Glomerular visceral epithelial cell (primary cell): ENCODE results near the gene PMEL.

Experiments used
- DNase-seq: peaks from one replicate; pipeline ENCODE4 v3.0.0-alpha.2; 2016; ENCODE audit errors: extremely low spot score

Gene PMEL

DNA sequence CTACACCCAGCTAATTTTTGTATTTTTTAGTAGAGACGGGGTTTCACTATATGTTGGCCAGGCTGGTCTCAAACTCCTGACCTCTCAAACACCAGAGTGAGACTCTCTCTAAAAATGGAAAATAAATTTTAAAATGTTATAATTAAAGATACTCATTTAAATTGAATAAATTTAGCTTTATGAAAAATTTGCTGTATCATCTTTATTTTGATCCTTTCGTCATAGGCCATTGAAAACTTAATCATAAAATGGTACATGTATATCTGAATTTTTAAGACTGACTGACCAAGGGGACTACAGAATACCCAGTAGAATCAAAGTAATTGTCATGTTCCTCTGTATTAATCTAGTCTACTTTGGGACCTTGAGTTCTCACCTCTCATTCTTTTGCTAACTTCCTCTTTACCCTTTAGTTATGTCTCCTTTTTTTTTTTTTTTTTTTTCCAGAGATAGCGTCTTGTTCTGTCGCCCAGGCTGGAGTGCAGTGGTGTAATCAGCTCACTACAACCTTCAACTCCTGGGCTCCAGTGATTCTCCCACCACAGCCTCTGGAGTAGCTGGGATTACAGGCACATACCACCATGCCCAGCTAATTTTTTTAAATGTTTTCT lies 17.5 kb upstream of the PMEL start:
- DNase-seq, result no peak

DNA sequence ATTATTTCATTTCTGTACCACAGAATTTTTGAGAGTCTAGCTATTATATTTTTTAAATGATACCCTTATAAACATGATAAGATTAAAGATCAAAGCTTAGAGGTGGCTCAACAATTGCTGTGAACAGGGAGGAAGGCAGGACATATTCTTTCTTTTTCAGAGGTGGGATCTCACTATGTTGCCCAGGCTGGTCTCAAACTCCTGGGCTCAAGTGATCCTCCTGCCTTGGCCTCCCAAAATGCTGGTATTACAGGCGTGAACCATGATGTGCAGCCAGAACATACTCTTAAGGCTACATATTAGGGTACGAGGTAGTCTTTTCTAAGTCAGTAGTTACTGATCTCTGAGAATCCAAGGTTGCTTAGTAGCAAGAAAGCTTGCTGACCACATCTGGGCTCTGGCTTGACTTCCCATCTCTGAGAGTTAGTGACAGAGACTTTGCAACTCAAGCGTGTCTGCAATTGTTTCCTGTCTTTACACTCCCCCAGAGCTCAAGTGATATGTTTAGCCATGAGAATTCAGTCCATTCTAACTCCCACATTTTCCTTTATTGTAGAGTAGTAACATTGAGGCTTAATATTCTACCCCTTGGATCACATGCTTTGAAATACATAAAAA lies 16.6 kb upstream of the PMEL start:
- peak; percentile 57 for DNase-seq

DNA sequence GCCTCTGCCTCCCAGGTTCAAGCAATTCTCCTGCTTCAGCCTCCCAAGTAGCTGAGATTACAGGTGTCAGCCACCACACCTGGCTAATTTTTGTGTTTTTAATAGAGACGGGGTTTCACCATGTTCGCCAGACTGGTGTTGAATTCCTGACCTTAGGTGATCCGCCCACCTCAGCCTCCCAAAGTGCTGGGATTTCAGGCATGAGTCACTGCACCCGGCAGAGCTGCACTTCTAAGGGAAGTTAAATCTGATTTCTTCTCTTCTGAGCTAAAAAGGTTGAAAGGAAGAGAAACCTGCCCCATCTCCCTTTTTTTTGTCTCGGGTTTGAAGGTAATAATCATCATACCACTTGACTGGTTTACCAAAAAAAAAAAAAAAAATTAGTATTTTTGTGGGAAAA lies 16.0 kb upstream of the PMEL start:
- peak; percentile 24 for DNase-seq

DNA sequence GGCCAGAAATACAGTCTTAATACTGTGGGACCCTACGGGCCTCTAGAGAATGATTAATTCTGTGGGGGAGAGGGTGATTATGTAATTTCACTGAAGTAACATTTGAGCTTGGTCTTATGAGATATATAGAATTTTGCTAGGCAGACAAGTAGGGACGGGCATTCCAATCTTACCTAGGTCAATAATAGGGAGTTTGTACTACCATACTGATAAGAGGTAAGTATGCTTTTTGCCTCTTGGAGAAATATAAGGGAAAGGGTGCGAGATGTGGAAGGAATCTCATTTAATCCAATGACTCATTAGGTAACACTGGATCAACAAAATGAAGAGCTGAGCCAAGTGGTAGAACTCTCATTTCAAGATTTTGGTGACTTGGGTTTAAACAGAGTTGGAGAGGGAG lies 13.2 kb upstream of the PMEL start:
- no peak for DNase-seq

DNA sequence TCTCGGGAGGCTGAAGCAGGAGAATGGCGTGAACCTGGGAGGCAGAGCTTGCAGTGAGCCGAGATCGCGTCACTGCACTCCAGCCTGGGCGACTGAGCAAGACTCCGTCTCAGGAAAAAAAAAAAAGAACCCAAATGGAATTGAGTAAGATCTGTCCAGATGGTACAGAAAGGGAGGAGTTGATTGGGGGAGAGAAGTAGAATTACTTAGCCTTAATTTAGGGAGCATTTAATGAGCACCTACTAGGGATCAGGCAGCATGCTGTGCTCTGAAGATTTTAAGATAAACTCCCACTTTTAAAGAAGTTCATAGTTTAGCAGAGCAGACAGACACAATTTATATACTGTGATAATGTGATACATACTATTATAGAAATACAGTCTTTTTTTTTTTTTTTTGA lies 12.6 kb upstream of the PMEL start:
- DNase-seq, result no peak

DNA sequence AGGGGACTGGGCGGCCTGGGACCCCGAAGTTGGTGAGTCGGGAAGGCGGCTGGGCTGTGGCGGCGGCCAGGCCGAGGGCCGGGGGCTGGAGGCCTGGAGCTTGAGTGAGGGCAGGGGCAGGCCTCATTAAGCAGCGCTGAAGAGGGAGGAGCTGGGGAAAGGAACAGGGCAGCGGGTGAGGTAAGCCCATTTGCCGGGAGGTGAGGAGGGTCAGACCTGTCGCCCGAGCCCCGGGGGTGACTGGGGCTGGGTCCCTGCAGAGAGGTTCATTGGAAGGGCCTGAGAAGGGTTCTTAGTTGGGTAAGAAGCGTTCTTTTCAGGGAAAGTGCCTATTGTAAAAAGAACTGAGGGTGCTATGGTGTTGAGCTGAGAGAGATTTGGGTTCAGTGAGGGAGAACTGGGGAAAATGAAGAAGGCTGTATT lies 8.5 kb upstream of the PMEL start:
- DNase-seq, result peak; percentile 60

DNA sequence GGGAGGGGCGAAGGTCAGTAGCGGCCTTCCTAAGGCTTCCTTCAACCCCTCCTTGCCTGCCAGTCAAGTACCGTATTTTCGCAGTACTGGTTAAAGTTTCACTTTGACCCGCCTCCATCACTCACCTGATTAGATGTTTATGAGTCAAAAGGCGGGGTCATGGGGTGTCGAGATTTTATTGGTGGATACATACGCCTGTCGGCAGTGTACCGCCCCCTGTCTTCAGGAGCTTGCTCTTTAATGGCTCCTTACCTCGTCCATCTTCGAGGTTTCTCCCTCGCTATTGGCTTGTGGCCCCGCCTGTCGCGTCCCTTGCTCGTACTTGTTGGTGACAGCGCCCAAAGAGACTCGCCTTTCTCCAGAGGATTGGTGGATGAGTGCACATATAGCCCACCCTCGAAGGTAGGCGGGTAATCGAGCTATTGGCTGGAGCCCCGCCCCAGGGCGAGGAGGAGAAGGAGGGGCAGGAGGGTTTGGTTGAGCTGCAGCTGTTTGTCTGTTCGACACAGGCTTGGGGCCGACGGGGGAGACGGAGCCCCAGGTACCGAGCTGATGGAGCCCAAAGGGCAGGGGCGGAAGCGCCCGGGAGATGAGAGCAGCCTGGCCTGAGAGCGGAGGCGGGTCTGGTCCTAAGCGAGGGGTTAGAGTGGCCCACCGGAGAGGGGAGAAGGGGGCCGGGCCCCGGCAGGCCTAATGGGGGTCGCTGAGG lies 7.9 kb upstream of the PMEL start, which contains the start of gene RAB5B:
Gene RAB5B (plus strand): TSS at position 480 of the 709 bp plus-strand sequence. CDS start 12,883 bp downstream, outside the sequence.
- DNase-seq, result peak; percentile 100

DNA sequence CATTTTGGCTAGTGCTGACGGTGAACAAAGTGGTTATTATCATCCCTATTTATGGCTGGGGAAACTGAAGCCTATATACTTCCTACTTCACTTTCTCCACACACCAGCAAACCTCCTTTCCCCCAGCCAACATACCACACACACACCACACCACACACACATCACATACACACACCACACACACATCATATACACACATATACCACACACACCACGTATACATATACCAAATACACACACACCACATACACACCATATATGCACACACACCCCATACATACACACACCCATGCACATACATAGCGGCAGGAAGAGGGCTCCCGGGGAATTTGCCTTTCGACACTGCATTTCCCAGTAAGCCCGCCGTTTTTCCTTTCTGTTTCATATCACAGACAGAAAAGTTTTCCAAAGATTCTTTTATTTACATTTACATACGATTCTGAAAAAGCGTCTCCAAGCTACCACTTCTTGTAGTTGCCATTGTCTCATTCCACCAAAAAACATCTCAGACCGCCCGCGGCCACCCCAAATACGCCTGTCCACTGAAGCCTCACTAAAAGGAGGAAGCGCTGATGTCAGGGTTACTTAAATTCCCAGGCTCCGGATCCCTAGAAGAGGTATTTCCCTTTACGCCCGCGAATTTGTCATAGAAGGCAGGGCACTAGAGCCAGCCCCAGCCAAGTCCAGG lies 7.2 kb upstream of the PMEL start:
- no peak for DNase-seq

DNA sequence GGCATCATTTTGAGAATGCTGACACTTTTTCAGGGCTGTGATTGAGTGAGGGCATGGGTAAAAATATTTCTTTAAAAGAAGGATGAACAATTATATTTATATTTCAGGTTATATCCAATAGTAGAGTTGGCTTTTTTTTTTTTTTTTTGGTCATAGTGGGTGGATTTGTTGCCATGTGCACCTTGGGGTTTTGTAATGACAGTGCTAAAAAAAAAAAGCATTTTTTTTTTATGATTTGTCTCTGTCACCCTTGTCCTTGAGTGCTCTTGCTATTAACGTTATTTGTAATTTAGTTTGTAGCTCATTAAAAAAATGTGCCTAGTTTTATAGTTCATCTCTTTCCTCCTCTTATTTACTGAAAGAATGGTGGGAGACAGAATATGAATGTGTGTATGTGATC lies 6.6 kb upstream of the PMEL start:
- no peak for DNase-seq

DNA sequence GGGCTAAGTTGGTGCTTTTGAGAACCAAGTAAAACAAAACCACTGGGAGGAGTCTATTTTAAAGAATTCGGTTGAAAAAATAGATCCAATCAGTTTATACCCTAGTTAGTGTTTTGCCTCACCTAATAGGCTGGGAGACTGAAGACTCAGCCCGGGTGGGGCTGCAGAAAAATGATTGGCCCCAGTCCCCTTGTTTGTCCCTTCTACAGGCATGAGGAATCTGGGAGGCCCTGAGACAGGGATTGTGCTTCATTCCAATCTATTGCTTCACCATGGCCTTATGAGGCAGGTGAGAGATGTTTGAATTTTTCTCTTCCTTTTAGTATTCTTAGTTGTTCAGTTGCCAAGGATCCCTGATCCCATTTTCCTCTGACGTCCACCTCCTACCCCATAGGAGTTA lies 6.2 kb upstream of the PMEL start:
- peak; percentile 36 for DNase-seq

DNA sequence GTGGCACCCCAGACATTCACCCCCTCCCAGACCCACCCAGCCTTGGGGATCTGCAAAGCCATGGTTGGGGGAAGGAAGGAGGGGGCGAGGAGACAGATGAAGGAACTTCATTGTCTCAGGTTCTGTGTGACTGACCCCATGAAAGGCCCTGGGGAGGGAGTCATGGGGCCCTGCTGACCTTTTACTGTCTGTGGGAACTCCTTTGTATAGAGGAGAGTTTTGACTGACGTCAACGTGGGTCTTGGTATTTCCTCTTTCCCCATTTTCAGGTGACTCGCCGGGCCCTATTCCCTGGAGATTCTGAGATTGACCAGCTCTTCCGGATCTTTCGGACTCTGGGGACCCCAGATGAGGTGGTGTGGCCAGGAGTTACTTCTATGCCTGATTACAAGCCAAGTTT lies 4.9 kb upstream of the PMEL start:
- no peak for DNase-seq

DNA sequence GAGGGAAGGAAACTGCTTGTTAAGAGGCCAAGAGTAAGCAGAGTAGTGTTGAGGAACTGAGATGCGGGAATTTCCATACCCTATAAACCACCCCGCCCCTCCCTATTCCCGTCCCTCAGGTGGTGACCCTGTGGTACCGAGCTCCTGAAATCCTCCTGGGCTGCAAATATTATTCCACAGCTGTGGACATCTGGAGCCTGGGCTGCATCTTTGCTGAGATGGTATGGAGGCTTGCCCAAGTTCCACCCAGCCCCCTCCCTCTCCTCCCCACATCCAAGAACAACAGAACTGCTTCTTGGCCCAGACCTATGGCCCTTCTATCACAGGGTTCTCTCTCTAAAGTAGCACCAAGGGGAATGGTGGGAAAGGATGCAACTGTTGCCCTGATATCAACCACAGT lies 3.5 kb upstream of the PMEL start:
- no peak for DNase-seq

DNA sequence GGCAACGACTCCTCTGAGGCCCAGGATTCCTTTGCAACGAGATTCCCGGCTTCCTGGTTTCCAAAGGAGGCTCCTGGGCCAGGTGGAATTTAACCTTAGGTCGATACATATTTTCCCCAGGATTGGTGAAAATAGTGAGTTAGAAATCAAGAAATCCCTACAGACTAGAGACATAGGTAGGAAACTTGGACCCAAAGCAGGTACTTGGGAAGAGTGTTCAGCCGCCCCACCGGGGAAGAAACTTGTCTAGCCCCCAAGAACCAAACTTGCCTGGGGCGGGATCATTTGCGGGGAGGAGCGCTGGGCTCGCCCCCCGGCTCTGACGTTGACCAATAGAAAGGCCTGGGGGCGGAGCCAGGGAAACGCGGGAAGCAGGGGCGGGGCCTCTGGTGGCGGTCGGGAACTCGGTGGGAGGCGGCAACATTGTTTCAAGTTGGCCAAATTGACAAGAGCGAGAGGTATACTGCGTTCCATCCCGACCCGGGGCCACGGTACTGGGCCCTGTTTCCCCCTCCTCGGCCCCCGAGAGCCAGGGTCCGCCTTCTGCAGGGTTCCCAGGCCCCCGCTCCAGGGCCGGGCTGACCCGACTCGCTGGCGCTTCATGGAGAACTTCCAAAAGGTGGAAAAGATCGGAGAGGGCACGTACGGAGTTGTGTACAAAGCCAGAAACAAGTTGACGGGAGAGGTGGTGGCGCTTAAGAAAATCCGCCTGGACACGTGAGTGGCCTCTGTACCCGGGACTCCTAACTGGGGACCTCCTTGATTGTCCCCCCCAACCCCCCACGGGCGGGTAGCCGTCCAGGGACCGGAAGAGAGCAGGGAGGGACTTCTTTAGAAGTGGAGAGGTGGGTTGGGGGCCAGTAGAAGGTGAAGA lies 803 bp upstream of the PMEL start, which contains the start of gene CDK2:
Gene CDK2 (plus strand): TSS at position 423 of the 874 bp plus-strand sequence. CDS start 179 bp downstream, at position 602.
- DNase-seq, result peak; percentile 82

DNA sequence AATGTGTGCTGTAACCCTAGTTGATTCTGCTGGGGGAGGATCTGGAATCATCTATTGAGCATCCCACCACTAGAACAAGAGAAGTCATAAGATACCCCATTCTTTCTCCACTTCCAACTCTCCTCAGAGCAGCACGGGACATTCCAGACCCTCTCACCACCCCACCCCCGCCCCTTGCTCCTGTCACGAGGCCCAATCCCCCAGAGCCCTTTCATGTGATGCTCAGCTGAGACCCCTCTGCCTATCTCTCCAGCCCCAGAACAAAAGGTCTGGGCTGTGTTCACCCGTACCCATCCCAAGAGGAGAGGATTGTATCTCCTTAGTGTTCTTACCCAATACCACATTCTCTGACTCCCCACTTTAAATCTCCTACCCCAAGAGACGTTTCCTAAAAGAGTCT lies 602 bp downstream of the PMEL start:
- DNase-seq, result no peak

DNA sequence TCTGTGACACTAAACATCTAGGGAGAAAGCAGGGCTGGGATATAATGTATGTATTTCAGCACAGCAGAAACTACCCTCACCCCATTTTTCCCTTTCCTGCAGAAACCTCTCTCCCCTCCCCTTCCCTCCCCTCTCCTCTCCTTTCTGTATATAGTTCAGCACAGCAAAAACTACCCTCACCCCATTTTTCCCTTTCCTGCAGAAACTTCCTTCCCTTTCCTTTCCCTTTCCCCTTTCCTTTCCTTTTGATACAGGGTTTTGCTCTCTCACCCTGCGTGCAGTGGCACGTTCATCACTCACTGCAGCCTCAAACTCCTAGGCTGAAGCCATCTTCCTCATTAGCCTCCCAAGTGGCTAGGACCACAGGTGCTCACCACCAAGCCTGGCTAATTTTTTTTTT lies 2.1 kb downstream of the PMEL start:
- DNase-seq, result no peak

DNA sequence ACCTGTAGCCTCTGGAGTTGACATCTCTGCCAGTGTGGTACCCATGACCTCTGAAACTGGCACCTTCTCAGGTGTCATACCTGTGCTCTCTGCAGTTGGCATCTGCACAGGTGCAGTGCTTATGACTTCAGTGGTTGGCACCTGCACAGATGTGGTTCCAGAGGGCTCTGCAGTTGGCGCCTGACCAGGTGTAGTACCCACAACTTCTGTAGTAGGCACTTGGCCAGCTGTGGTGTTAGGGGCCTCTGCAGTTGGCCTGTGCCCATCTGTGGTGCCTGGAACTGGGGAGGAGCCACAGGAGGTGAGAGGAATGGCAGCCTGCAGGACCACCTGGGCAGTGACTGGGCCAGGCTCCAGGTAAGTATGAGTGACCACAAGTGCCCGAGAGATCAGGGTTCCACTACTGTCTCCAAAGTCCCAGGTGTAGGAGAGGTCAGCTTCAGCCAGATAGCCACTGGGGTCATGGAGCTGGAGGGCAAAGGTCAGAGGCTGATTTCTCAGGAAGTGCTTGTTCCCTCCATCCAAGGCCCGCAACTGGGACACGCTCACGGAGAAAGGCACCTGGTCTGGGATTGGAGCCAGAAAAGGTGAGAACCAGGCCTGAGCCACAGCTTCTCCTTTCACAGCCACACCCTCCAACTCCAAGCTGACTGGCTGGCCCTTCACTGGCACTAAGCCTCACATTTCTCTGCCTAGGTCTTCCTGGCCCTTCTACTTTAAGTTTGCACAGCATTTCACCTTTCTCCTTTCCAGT lies 8.6 kb downstream of the PMEL start:
- DNase-seq, result no peak

DNA sequence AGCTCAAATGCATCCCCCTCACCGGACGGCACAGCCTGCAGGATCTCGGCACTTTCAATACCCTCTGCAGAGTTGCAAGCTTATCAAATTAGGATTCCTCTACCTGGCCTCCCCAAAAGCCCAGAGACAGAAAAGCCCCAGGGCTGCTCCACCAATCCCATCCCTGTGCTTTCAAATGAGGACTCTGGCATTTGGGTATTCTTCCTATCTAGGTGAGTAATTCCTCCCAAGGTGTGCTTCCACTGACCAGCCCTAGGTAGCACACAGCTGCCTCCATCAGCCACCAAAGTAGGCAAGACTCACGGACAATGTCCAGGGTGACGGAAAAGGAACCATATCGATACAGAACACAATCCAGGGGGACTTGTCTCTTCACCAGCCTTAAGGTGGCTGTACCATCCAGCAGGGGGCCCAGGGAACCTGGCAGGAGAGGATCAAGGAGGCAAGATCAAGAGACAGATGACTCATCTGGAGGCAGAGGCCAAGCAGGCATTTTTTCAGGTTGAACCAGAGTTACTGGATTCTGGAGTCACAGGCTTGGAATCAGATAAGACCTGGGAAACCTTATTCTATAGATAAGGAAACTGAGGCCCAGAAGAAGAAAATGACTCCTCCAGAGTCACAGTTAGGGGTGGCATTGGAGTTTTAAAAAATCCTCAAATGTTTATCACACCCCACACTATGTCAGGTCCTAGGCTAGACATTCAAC lies 9.9 kb downstream of the PMEL start:
- peak; percentile 75 for DNase-seq

DNA sequence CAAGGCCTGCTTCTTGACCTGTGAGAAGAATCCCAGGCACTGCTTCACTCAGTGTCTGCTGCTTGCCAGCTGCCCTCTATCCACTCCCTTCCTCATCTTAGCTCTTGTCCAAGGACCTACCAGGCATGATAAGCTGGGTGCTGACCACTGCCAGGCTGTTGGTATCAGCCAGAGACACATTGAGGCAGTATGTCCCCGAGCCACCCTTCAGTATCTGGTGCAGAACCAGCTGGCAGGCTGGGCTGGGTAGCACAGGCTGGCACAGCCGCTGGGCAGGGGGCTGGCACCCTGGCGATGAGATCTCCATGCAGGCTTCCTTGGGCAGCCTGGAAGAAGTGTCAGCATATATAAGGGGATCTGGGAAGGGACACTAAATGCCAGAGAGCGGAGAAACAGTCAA lies 10.5 kb downstream of the PMEL start:
- DNase-seq, result no peak

DNA sequence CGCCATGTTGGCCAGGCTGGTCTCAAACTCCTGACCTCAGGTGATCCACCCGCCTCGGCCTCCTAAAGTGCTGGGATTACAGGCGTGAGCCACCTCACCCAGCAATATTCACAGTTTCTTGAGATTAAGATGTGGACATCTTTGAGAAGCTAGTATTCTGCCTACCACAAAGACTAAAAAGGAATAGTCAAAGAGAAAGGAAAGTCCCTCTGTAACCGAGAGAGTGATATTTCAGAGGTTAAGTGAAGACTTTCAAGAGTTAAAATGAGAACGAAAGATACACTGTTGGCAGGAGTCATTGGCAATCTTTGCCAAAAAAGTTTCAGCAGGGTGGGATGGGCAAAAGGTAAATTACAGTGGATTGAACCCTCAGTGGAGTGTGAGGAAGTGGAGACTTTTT lies 19.3 kb downstream of the PMEL start:
- DNase-seq, result no peak

DNA sequence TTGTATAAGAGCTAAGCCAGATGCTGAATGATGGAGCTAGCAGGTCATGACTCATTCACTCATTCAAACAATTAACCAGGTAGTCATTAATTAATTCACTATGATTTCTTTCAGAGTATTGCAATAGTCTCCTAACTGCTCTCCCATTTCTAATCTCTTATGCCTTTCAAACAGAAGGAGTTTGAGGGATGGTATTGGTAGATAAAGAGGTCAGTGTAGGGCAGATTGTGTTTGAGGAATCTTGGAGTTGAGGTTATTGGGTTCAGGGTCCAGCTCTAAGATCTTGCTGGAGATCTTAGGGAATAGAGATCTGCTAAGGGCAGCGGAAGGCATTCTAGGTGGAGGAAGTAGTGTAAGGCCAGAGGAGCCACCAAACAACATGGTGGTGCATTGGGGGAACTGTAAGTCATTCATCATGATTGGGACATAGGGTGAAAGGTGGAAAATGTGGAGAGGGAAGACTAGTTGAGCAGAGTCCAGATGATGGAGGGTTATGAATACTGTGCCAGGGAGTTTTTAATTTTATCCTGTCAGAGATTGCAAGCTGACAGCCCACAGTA lies 23.2 kb downstream of the PMEL start:
- no peak for DNase-seq
